GM23338 (cell line): Measurements from ENCODE around the gene RNF186. TPM values are rescaled to one million over a fixed set of nuclear protein-coding genes. Genes with fewer than 3 reads are reported as not detected.

ENCODE experiments used
- ATAC-seq: fragments of 200-7000 bp; cut with Tn5 transposase; 3 replicates; pipeline ENCODE4 v1.9.1; 2020
- DNase-seq: peaks from one replicate; pipeline ENCODE4 v3.0.0-alpha.2; 2015; ENCODE audit warnings: low spot score
- H2AFZ ChIP-seq: fragments of 200-600 bp; sonication (generic); 2 replicates; pipeline ENCODE4 v1.8.0; 2016; ENCODE audit warnings: antibody characterized with exemption, mild to moderate bottlenecking, moderate library complexity
- H3F3A ChIP-seq: fragments of 200-600 bp; sonication (generic); replicated peaks from 2 replicates; pipeline ENCODE4 v1.8.0; 2017; ENCODE audit warnings: antibody characterized with exemption, mixed run types, low read depth
- H3K27ac ChIP-seq: fragments of 200-600 bp; sonication (generic); 2 replicates; pipeline ENCODE4 v1.6.1; 2016; ENCODE audit warnings: low read depth
- H3K27me3 ChIP-seq: fragments of 200-600 bp; sonication (generic); 2 replicates; pipeline ENCODE4 v1.8.0; 2016; ENCODE audit warnings: mild to moderate bottlenecking, mixed run types, moderate library complexity; ENCODE audit not compliant: insufficient read depth
- H3K36me3 ChIP-seq: fragments of 200-600 bp; sonication (generic); 2 replicates; pipeline ENCODE4 v1.8.0; 2016; ENCODE audit warnings: mild to moderate bottlenecking; ENCODE audit not compliant: insufficient read depth
- H3K4me1 ChIP-seq: fragments of 200-600 bp; sonication (generic); 2 replicates; pipeline ENCODE4 v1.8.0; 2016; ENCODE audit warnings: mild to moderate bottlenecking, moderate library complexity; ENCODE audit not compliant: insufficient read depth
- H3K4me2 ChIP-seq: fragments of 200-600 bp; sonication (generic); 2 replicates; pipeline ENCODE4 v1.7.1; 2017; ENCODE audit warnings: mixed run types
- H3K4me3 ChIP-seq: fragments of 200-600 bp; sonication (generic); 2 replicates; pipeline ENCODE4 v1.6.1; 2016; ENCODE audit warnings: mixed run types
- H3K79me2 ChIP-seq: fragments of 200-600 bp; sonication (generic); replicated peaks from 2 replicates; pipeline ENCODE4 v1.8.0; 2017; ENCODE audit warnings: mild to moderate bottlenecking; ENCODE audit not compliant: insufficient read depth
- H3K9me2 ChIP-seq: fragments of 200-600 bp; sonication (generic); 2 replicates; pipeline ENCODE4 v1.8.0; 2017; ENCODE audit not compliant: insufficient read depth
- H4K20me1 ChIP-seq: fragments of 200-600 bp; sonication (generic); replicated peaks from 2 replicates; pipeline ENCODE4 v1.8.0; 2017; ENCODE audit warnings: mild to moderate bottlenecking; ENCODE audit not compliant: insufficient read depth
- H3K27ac Mint-ChIP-seq: 2 replicates; pipeline ENCODE4 v1.8.0; 2020; ENCODE audit warnings: inconsistent platforms, mild to moderate bottlenecking, moderate library complexity, mixed read lengths
- H3K27me3 Mint-ChIP-seq: 3 replicates; pipeline ENCODE4 v1.8.0; 2022; ENCODE audit warnings: low read depth, mild to moderate bottlenecking, moderate library complexity, mixed read lengths, inconsistent platforms; ENCODE audit not compliant: insufficient read depth, poor library complexity
- H3K36me3 Mint-ChIP-seq: 3 replicates; pipeline ENCODE4 v1.8.0; 2021; ENCODE audit warnings: low read depth, mild to moderate bottlenecking, inconsistent platforms, moderate library complexity, mixed read lengths
- H3K4me1 Mint-ChIP-seq: 3 replicates; pipeline ENCODE4 v1.8.0; 2020; ENCODE audit warnings: mild to moderate bottlenecking, inconsistent platforms, mixed read lengths
- H3K4me3 Mint-ChIP-seq: 3 replicates; pipeline ENCODE4 v1.8.0; 2021; ENCODE audit warnings: moderate library complexity, mild to moderate bottlenecking, inconsistent platforms, mixed read lengths
- H3K9me3 Mint-ChIP-seq: 3 replicates; pipeline ENCODE4 v1.8.0; 2020; ENCODE audit warnings: moderate library complexity, mild to moderate bottlenecking, inconsistent platforms, mixed read lengths
- CREB1 ChIP-seq: fragments of 250-450 bp; sonication (Bioruptor Pico); IDR thresholded peaks from 2 replicates; pipeline ENCODE4 v1.5.0; 2020; ENCODE audit warnings: low read depth, mild to moderate bottlenecking, moderate library complexity
- ETS1 ChIP-seq: IDR thresholded peaks from 2 replicates; pipeline ENCODE4 v1.6.1; 2016; ENCODE audit warnings: antibody characterized with exemption
- EZH2 ChIP-seq: fragments of 200-600 bp; sonication (generic); IDR thresholded peaks from one replicate; pipeline ENCODE4 v1.8.0; 2017; ENCODE audit warnings: antibody characterized with exemption, mild to moderate bottlenecking, low read depth; ENCODE audit not compliant: unreplicated experiment
- EZH2phosphoT487 ChIP-seq: fragments of 200-600 bp; sonication (generic); IDR thresholded peaks from one replicate; pipeline ENCODE4 v1.8.1; 2018; ENCODE audit warnings: antibody characterized with exemption; ENCODE audit not compliant: unreplicated experiment
- JUNB ChIP-seq: IDR thresholded peaks from one replicate; pipeline ENCODE4 v1.6.1; 2016; ENCODE audit warnings: antibody characterized with exemption; ENCODE audit not compliant: unreplicated experiment
- POLR2AphosphoS5 ChIP-seq: IDR thresholded peaks from 2 replicates; pipeline ENCODE4 v1.6.1; 2016; ENCODE audit warnings: antibody characterized with exemption, low read depth
- STAT1 ChIP-seq: IDR thresholded peaks from one replicate; pipeline ENCODE4 v1.6.1; 2016; ENCODE audit warnings: antibody characterized with exemption; ENCODE audit not compliant: unreplicated experiment
- polyA plus RNA-seq: library from polyadenylated mRNA; unstranded; fragments of >200 nt; fragmentation: Nextera tagmentation; extraction: Ambion mirVana; gene quantifications from 2 replicates; pipeline ENCODE4 v1.2.1, GENCODE V29; 2016
- total RNA-seq: library from RNA; depleted of rRNA; stranded (reverse); fragments of >200 nt; shearing (Covaris generic); gene quantifications from 2 replicates; pipeline ENCODE4 v1.2.3, GENCODE V29; 2014
- TF ChIP-seq, protein P1 (sequence below): IDR thresholded peaks from one replicate; pipeline ENCODE4 v1.6.1; 2018; ENCODE audit warnings: antibody characterized with exemption; ENCODE audit not compliant: unreplicated experiment
- TF ChIP-seq, protein P2 (sequence below), 2 experiments: fragments of 200-600 bp in 1 of 2; sonication (generic) in 1 of 2; conservative IDR thresholded peaks; 2 replicates each; pipeline versions ENCODE4 v1.5.1 to v1.6.1; 2016 to 2017; ENCODE audit warnings: antibody characterized with exemption in 2 of 2, low read depth in 2 of 2, mild to moderate bottlenecking in 2 of 2, moderate library complexity in 1 of 2
- TF ChIP-seq, protein P3 (sequence below): fragments of 250-450 bp; sonication (Bioruptor Pico); IDR thresholded peaks from 2 replicates; pipeline ENCODE4 v1.5.0; 2020; ENCODE audit warnings: mild to moderate bottlenecking, moderate library complexity

RNF186 gene
- total and polyA plus RNA-seq, 2 experiments from 2014 or later: not detected

- TF ChIP-seq, protein P1, sequence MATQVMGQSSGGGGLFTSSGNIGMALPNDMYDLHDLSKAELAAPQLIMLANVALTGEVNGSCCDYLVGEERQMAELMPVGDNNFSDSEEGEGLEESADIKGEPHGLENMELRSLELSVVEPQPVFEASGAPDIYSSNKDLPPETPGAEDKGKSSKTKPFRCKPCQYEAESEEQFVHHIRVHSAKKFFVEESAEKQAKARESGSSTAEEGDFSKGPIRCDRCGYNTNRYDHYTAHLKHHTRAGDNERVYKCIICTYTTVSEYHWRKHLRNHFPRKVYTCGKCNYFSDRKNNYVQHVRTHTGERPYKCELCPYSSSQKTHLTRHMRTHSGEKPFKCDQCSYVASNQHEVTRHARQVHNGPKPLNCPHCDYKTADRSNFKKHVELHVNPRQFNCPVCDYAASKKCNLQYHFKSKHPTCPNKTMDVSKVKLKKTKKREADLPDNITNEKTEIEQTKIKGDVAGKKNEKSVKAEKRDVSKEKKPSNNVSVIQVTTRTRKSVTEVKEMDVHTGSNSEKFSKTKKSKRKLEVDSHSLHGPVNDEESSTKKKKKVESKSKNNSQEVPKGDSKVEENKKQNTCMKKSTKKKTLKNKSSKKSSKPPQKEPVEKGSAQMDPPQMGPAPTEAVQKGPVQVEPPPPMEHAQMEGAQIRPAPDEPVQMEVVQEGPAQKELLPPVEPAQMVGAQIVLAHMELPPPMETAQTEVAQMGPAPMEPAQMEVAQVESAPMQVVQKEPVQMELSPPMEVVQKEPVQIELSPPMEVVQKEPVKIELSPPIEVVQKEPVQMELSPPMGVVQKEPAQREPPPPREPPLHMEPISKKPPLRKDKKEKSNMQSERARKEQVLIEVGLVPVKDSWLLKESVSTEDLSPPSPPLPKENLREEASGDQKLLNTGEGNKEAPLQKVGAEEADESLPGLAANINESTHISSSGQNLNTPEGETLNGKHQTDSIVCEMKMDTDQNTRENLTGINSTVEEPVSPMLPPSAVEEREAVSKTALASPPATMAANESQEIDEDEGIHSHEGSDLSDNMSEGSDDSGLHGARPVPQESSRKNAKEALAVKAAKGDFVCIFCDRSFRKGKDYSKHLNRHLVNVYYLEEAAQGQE: no peak
- TF ChIP-seq EZH2 (no peak), ETS1 (no peak)
- TF ChIP-seq, protein P2, sequence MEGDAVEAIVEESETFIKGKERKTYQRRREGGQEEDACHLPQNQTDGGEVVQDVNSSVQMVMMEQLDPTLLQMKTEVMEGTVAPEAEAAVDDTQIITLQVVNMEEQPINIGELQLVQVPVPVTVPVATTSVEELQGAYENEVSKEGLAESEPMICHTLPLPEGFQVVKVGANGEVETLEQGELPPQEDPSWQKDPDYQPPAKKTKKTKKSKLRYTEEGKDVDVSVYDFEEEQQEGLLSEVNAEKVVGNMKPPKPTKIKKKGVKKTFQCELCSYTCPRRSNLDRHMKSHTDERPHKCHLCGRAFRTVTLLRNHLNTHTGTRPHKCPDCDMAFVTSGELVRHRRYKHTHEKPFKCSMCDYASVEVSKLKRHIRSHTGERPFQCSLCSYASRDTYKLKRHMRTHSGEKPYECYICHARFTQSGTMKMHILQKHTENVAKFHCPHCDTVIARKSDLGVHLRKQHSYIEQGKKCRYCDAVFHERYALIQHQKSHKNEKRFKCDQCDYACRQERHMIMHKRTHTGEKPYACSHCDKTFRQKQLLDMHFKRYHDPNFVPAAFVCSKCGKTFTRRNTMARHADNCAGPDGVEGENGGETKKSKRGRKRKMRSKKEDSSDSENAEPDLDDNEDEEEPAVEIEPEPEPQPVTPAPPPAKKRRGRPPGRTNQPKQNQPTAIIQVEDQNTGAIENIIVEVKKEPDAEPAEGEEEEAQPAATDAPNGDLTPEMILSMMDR (conservative IDR thresholded peaks at IDR 0.05; ENCODE audit: low read depth in 2 of 2): no peak
Observed at GRCh38 chr1:19819701-19820100, 4.6 kb upstream of the RNF186 start (continued).

GRCh38 chr1:19818324-19818723, 3.2 kb upstream of the RNF186 start:
- Histone ChIP-seq H3K27me3 (no peaks in the 10 kb centered on the region), H3K79me2 (no peaks in the 10 kb centered on the region), H3F3A (no peaks in the 10 kb centered on the region), H3K27ac (no peak overlapping the region), H4K20me1 (no peaks in the 10 kb centered on the region), H3K9me2 (no peaks in the 10 kb centered on the region), H2AFZ (no peak overlapping the region), H3K4me2 (no peak overlapping the region), H3K36me3 (no peaks in the 10 kb centered on the region), H3K4me3 (no peak overlapping the region), H3K4me1 (peaks cover 26% of the 10 kb centered on the region)
- no peak overlapping the region for H3K27ac Mint-ChIP-seq
- no peaks in the 10 kb centered on the region; the same call in 2 of the 3 replicates for H3K36me3 Mint-ChIP-seq
- H3K4me3 Mint-ChIP-seq: no peak overlapping the region
- no peak for ATAC-seq
- peaks cover 41% of the 10 kb centered on the region for H3K4me1 Mint-ChIP-seq
- peaks cover 6% of the 10 kb centered on the region for H3K27me3 Mint-ChIP-seq
- no peaks in the 10 kb centered on the region for H3K9me3 Mint-ChIP-seq
- no peak for DNase-seq
- TF ChIP-seq JUNB (no peak), POLR2AphosphoS5 (no peak), EZH2phosphoT487 (no peak), CREB1 (CRISPR knock-in tag) (no peak), EZH2 (no peak), STAT1 (no peak)
- TF ChIP-seq, protein P3, sequence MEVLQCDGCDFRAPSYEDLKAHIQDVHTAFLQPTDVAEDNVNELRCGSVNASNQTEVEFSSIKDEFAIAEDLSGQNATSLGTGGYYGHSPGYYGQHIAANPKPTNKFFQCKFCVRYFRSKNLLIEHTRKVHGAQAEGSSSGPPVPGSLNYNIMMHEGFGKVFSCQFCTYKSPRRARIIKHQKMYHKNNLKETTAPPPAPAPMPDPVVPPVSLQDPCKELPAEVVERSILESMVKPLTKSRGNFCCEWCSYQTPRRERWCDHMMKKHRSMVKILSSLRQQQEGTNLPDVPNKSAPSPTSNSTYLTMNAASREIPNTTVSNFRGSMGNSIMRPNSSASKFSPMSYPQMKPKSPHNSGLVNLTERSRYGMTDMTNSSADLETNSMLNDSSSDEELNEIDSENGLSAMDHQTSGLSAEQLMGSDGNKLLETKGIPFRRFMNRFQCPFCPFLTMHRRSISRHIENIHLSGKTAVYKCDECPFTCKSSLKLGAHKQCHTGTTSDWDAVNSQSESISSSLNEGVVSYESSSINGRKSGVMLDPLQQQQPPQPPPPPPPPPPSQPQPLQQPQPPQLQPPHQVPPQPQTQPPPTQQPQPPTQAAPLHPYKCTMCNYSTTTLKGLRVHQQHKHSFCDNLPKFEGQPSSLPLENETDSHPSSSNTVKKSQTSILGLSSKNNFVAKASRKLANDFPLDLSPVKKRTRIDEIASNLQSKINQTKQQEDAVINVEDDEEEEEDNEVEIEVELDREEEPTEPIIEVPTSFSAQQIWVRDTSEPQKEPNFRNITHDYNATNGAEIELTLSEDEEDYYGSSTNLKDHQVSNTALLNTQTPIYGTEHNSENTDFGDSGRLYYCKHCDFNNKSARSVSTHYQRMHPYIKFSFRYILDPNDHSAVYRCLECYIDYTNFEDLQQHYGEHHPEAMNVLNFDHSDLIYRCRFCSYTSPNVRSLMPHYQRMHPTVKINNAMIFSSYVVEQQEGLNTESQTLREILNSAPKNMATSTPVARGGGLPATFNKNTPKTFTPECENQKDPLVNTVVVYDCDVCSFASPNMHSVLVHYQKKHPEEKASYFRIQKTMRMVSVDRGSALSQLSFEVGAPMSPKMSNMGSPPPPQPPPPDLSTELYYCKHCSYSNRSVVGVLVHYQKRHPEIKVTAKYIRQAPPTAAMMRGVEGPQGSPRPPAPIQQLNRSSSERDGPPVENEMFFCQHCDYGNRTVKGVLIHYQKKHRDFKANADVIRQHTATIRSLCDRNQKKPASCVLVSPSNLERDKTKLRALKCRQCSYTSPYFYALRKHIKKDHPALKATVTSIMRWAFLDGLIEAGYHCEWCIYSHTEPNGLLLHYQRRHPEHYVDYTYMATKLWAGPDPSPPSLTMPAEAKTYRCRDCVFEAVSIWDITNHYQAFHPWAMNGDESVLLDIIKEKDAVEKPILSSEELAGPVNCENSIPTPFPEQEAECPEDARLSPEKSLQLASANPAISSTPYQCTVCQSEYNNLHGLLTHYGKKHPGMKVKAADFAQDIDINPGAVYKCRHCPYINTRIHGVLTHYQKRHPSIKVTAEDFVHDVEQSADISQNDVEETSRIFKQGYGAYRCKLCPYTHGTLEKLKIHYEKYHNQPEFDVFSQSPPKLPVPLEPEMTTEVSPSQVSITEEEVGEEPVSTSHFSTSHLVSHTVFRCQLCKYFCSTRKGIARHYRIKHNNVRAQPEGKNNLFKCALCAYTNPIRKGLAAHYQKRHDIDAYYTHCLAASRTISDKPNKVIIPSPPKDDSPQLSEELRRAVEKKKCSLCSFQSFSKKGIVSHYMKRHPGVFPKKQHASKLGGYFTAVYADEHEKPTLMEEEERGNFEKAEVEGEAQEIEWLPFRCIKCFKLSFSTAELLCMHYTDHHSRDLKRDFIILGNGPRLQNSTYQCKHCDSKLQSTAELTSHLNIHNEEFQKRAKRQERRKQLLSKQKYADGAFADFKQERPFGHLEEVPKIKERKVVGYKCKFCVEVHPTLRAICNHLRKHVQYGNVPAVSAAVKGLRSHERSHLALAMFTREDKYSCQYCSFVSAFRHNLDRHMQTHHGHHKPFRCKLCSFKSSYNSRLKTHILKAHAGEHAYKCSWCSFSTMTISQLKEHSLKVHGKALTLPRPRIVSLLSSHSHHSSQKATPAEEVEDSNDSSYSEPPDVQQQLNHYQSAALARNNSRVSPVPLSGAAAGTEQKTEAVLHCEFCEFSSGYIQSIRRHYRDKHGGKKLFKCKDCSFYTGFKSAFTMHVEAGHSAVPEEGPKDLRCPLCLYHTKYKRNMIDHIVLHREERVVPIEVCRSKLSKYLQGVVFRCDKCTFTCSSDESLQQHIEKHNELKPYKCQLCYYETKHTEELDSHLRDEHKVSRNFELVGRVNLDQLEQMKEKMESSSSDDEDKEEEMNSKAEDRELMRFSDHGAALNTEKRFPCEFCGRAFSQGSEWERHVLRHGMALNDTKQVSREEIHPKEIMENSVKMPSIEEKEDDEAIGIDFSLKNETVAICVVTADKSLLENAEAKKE (CRISPR knock-in tag): no peak
- TF ChIP-seq, protein P2 (conservative IDR thresholded peaks at IDR 0.05; ENCODE audit: low read depth in 2 of 2): no peak
